Cardiac fibroblast (primary cell): ENCODE data around the gene PARD3B.

Experiments used
- DNase-seq, 2 donors: peaks; one replicate each; pipeline versions ENCODE4 v3.0.0 to v3.0.0-alpha.2; 2010; ENCODE audit warnings: low read depth in 2 of 2
- H3K4me3 ChIP-seq, 2 donors: replicated peaks in 1 of 2; 1 replicate in 1 of 2; 2 replicates in 1 of 2; pipeline ENCODE4 v1.5.1; 2011; ENCODE audit warnings: low read depth in 2 of 2, low read length in 2 of 2, mild to moderate bottlenecking in 2 of 2, moderate library complexity in 1 of 2
- CTCF ChIP-seq: IDR thresholded peaks from one replicate; pipeline ENCODE4 v1.5.1; 2011; ENCODE audit warnings: low read depth, mild to moderate bottlenecking, low read length, inconsistent platforms

PARD3B gene

GRCh38 chr2:205377324-205377723 is 832.0 kb downstream of the PARD3B start:
- no peak for TF ChIP-seq CTCF
- DNase-seq: no peak
- H3K4me3 ChIP-seq: no peak overlapping the region

GRCh38 chr2:205383601-205384000 is 838.3 kb downstream of the PARD3B start:
- DNase-seq: no peak
- no peak for TF ChIP-seq CTCF
- no peak overlapping the region for H3K4me3 ChIP-seq

- TF ChIP-seq CTCF: no peak
- DNase-seq: peak in 1 of 2 donors; percentile 63
- no peak overlapping the region for H3K4me3 ChIP-seq
Measured at GRCh38 chr2:205386109-205386508, 840.8 kb downstream of the PARD3B start.

GRCh38 chr2:205387350-205388055 is 842.2 kb downstream of the PARD3B start:
- H3K4me3 ChIP-seq: no peak overlapping the region
- no peak for DNase-seq
- TF ChIP-seq CTCF: no peak

GRCh38 chr2:205390866-205391265 is 845.6 kb downstream of the PARD3B start:
- no peak for TF ChIP-seq CTCF
- no peak for DNase-seq
- no peak overlapping the region for H3K4me3 ChIP-seq

- no peak for DNase-seq
- TF ChIP-seq CTCF: no peak
Measured at GRCh38 chr2:205401511-205401910, 856.2 kb downstream of the PARD3B start.

GRCh38 chr2:205402011-205402410 is 856.7 kb downstream of the PARD3B start:
- TF ChIP-seq CTCF: no peak
- no peak for DNase-seq
- H3K4me3 ChIP-seq: no peak overlapping the region

More at GRCh38 chr2:205401511-205401910, 856.2 kb downstream of the PARD3B start:
- H3K4me3 ChIP-seq: no peak overlapping the region
